Posterior vena cava (tissue), 2 donors: Measurements from ENCODE around the gene EFCAB8. TPM values are rescaled to one million over a fixed set of nuclear protein-coding genes. Genes with fewer than 3 reads are reported as not detected.
"Not testable (repeated sequence)": the region's sequence is repeated elsewhere in the genome, so short reads cannot be mapped to it uniquely, and the experiment has no call there.

Experiments
- DNase-seq: peaks from one replicate; pipeline ENCODE4 v3.0.0-alpha.2; 2020; ENCODE audit warnings: low spot score
- intact Hi-C, 2 donors: fragments of 100-400 bp; cut with DNase I; formaldehyde crosslinking; loops; one replicate each; pipeline versions ENCODE4 v1.14.1 to v1.14.2; 2022 to 2023
- total RNA-seq, 2 donors: library from RNA; stranded (reverse); fragmentation: NEBNext Ultra II Directional; extraction: Animal tissue kit (Norgen Biotek cat#: 25700); gene quantifications; one replicate each; pipeline ENCODE4 v1.2.1, GENCODE V29; 2021
- donor health status: DM: yes; HTN: yes; CAD: no.
- donor health status: DM: yes; HTN: yes; CAD: no.

EFCAB8 gene
- total RNA-seq, 2 donors from 2014 or later, result 0.28 to 0.81 TPM

DNA sequence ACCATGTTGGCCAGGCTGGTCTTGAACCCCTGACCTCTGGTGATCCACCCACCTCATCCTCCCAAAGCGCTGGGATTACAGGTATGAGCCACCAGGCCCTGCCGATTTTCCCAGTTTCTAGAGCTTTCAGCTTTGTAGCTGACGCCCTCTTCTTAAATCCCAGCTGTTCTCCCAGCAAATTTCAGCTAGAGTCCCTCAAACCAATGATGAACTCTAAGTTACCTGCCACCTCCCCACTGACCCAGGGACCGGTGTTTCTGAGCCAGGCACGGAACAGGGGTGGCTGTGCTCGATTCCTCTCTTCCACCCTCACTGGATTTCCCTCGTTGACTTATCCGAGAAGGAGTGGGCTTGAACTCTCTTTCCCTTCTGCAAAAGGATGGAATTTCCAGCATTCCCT, 106.4 kb downstream of the EFCAB8 start:
- intact Hi-C loops, result no loop called here
- peak; percentile 37 for DNase-seq

GRCh38 chr20:32965581-32966373, 107.1 kb downstream of the EFCAB8 start:
- peak; percentile 73 for DNase-seq
- intact Hi-C loops, result no loop called here

DNA sequence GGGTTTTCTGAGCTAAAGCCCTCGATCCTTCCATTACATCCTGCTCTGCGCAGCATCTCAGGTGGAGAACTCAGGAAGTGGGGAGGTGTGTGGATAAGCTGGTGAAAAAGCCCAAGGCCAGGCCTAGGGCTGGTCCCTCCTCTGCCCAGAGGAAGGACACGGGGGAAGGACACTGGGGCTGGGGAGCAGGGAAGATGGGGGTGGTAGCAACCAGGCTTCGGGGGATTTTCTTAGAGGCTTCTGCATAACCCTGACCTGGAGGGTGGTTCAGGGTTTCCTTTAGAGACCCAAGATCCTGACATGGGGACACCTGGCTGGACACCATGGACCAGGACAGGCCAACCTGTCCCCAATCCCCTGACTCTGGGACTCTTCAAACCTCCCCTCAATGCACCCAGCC, 107.7 kb downstream of the EFCAB8 start:
- intact Hi-C loops, result no loop called here
- DNase-seq, result no peak

GRCh38 chr20:32966881-32967781, 108.4 kb downstream of the EFCAB8 start:
- intact Hi-C loops, result no loop called here
- peak; percentile 75 for DNase-seq

DNA sequence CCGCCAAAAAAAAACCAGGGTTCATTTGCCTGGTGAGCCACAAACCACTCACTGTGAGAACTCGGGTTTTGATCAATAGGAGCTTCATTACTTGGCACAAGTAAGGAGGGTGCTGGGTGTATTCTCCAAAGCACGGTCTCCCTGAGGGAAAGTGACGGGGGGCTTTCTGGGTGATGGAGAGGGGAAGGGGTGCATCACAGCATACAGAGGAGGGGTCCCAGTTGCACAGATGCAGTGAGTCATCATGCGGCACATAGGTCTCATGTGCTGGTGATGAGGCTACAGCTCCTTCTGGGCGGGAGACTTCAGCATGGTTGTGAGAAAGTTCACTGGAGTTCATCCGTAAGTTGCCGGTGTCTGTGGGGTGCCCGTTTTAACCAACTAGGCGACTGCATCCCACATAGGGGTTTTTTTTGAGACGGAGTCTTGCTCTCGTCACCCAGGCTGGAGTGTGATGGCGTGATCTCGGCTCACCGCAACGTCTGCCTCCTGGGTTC, 109.3 kb downstream of the EFCAB8 start:
- intact Hi-C loops, result no loop called here
- no peak for DNase-seq

DNA sequence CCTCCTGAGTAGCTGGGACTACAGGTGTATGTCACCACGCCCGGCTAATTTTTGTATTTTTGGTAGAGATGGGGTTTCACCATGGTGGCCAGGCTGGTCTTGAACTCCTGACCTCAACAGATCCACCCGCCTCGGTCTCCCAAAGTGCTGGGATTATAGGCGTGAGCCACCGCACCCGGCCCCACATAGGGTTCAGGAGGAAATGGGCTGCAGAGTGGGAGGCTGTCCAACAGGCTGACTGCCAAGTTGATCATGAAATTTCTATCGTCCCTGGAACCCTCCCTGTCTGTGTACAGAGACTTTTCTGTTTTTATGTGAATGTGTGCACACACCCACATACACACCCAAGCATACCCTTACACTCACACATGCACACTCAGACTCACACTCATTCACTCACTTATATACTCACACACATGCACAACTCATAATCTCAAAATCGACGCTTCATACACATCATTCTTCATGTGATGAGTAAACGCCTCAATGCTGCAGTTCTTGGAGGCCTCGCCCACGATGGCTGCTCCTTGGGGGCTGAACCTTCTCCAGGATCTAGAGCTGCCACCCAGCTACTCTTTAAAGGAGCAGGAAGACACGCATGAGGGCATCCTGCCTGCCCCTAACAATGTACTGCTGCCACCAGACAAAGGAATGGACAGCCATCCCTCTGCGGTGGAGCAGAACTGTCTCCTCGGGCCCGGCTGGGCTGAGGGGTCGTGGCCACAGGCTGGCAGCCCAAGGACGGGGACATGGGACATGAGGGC, 109.9 kb downstream of the EFCAB8 start:
- intact Hi-C loops, result no loop called here
- DNase-seq, result peak; percentile 58

DNA sequence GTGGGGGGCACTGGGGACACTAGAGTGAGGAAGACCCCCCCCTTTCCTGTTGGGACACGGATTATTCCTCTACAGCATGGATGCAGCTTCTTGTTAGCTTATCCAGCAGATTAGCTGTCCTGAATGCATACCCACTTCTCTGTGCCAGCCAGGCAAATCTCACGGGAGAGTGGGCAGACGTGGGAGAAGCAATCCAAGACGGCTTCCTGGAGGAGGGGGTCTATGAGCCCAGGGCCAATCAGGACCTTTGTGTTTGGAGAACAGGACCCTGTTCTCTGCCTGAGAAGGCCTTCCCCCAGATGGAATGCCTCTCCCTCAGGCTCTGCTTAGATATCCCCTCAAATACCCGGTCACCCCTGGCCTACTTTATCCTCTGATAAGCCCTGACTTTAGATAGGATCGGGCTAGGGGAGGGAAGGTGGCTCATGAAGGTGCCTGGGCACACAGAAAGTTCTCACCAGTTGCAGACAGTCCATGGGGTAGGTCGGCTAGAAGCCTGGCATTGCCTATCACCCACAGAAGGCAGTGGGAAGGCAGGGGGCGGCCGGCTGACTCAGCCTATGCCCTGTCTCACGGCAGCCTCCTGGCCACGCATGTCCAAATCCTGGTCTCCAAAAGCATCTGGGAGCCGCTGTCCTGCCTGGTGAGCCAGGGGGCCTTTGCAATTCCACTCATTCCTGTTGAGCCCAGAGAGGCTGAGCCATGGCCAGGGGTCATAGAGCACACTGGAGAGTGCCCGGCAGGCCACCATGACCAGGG, 110.8 kb downstream of the EFCAB8 start:
- peak; percentile 47 for DNase-seq
- intact Hi-C loops, result no loop called here

DNA sequence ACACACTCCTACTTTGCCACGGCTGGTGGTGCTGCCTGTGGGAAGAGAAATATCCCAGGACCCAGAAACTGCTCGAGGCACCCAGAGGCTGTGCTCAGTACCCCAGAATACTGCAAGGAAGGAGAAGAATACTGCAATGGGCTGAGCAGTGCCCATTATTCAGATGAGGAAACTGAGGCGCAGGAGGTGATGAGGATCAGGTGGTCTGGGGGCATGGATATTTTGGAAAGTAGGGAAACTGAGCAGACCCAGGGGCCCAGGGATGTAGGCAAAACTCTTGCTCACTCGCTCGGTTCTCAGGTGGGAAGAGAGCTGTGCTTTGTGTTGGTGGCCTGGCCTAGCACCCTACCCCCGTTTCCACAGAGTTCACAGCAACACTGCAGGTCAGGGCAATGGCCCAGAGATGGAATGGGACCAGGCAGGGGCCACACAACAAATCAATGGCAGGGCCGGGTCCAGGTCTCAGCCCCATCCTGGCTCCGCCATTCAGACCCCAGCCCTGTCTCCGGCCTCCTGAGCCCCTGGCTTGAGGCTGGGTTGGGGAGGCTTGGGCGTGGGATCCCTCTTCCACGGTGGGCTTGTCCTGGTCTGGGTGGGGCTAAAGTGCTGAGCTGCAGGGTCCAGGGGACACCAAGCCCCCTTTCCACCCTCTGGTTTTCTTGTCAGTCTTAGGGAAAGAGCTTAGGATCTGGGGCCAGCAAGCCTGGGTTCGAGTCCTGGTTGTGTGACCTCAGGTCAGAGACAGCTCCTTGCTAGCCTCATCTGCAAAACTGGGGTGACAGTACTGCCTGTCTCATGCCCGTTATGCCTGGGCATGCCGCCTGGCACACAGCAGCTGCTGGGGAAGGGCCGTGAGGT, 111.6 kb downstream of the EFCAB8 start:
- intact Hi-C loops, result no loop called here
- DNase-seq, result peak; percentile 60

DNA sequence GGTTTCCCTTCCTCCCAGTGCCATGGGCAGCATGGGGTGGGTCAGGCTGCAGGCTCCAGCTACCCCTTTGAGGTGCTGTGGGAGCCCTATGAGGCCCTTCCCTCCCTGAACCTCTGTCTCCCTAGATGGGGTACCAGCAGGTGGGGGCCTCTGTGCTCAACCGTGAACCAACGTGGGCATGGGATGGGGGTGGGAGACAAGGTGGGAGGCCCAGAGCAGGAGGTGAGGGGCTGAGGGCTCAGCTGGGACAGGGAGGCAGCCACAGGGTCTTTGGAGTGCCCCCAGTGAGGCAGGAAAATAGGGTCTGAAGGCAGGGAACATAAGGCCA, 112.2 kb downstream of the EFCAB8 start:
- intact Hi-C loops, result no loop called here
- peak; percentile 76 for DNase-seq

DNA sequence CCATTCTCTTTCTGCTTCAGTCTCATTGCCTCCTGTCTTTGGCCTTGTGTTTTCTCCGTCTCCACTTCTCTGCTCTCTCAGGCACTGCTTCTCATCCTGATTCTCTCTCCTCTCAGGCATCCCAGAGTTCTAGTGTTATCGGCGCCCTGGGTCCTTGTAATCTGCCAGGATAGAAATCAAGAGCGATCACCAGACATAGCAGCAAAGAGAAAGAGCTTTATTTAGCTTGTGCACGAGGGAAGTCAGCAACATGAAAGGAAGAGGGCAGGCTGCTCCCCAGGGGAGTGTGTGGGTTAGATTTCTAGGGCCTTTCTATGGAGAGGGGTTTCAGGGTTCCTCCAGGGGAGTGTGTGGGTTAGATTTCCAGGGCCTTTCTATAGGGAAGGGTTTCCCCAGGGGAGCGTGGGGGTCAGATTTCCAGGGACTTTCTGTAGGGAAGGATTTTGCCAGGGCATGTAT, 113.0 kb downstream of the EFCAB8 start:
- DNase-seq, result no peak
- intact Hi-C loops, result no loop called here

- intact Hi-C loops, result no loop called here
- DNase-seq, result peak; percentile 72
Observed at GRCh38 chr20:32972181-32973076, 113.7 kb downstream of the EFCAB8 start.

- no peak for DNase-seq
- intact Hi-C loops, result no loop called here
Observed at GRCh38 chr20:32973077-32973717, 114.5 kb downstream of the EFCAB8 start.

- intact Hi-C loops, result not testable (repeated sequence)
- DNase-seq, result peak; percentile 57
Observed at GRCh38 chr20:32974204-32975064, 115.7 kb downstream of the EFCAB8 start.

GRCh38 chr20:32975121-32975520, 116.4 kb downstream of the EFCAB8 start:
- DNase-seq, intact Hi-C loops: not testable (repeated sequence)
